NB4 (cell line): ENCODE data around the gene CHPF.

Experiments
- DNase-seq: peaks from one replicate; pipeline ENCODE4 v3.0.0; 2010; ENCODE audit warnings: low read depth
- H3K4me3 ChIP-seq: one replicate; pipeline ENCODE4 v1.5.1; 2011; ENCODE audit warnings: mild to moderate bottlenecking, low read depth, low read length, moderate library complexity
- MYC ChIP-seq: IDR thresholded peaks from 2 replicates; pipeline ENCODE4 v1.6.1; 2011; ENCODE audit warnings: low read depth, low read length
- POLR2A ChIP-seq: IDR thresholded peaks from 2 replicates; pipeline ENCODE4 v1.6.1; 2011; ENCODE audit warnings: mild to moderate bottlenecking; ENCODE audit not compliant: insufficient read length; ENCODE audit errors: extremely low read depth
- TF ChIP-seq, protein P1 (sequence below): IDR thresholded peaks from one replicate; pipeline ENCODE4 v1.5.1; 2012; ENCODE audit warnings: low read depth, low read length
- TF ChIP-seq, protein P2 (sequence below): IDR thresholded peaks from 2 replicates; pipeline ENCODE4 v1.6.1; 2011; ENCODE audit warnings: low read depth, low read length

Gene CHPF

DNA sequence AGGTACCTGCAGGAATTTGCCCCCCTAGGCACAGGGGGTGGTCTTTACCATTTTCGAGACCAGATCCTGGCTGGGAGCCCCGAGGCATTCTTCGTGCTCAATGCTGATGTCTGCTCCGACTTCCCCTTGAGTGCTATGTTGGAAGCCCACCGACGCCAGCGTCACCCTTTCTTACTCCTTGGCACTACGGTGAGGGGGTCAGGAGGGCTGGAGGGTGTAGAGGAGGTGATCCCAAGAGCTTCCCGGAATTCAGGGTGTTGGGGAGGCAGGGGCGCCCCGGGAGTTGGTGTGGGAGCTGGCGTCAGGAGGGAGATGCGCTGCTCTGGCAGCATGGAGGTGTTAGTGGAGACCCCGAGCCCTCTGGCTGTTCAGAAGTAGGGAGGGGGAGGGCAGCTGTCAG lies 41.8 kb downstream of the CHPF start:
- no peak overlapping the region for H3K4me3 ChIP-seq
- TF ChIP-seq, protein P1, sequence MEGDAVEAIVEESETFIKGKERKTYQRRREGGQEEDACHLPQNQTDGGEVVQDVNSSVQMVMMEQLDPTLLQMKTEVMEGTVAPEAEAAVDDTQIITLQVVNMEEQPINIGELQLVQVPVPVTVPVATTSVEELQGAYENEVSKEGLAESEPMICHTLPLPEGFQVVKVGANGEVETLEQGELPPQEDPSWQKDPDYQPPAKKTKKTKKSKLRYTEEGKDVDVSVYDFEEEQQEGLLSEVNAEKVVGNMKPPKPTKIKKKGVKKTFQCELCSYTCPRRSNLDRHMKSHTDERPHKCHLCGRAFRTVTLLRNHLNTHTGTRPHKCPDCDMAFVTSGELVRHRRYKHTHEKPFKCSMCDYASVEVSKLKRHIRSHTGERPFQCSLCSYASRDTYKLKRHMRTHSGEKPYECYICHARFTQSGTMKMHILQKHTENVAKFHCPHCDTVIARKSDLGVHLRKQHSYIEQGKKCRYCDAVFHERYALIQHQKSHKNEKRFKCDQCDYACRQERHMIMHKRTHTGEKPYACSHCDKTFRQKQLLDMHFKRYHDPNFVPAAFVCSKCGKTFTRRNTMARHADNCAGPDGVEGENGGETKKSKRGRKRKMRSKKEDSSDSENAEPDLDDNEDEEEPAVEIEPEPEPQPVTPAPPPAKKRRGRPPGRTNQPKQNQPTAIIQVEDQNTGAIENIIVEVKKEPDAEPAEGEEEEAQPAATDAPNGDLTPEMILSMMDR = no peak
- TF ChIP-seq MYC (no peak), POLR2A (no peak)
- TF ChIP-seq, protein P2, sequence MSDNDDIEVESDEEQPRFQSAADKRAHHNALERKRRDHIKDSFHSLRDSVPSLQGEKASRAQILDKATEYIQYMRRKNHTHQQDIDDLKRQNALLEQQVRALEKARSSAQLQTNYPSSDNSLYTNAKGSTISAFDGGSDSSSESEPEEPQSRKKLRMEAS = no peak
- no peak for DNase-seq

DNA sequence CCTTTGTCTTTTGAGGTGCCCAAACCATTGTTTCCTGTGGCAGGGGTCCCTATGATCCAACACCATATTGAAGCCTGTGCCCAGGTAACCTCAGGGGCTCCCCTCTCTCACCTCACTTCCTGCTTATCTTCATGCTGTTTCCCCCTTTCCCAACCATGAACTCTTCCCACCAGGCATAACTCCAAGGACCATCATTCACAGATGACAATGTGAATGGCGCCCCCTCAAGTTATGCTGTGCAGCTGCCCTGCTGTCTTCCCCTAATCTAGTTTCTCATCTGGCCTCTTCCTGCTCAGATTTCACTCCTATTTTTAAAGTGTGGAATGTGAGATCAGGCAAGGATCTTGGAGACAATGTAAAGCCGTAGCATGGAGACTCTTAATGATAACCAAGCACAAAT lies 43.5 kb downstream of the CHPF start:
- TF ChIP-seq, protein P1 = peak; percentile 54
- no peak for TF ChIP-seq POLR2A
- TF ChIP-seq, protein P2 = no peak
- peak; percentile 28 for DNase-seq
- no peak overlapping the region for H3K4me3 ChIP-seq

DNA sequence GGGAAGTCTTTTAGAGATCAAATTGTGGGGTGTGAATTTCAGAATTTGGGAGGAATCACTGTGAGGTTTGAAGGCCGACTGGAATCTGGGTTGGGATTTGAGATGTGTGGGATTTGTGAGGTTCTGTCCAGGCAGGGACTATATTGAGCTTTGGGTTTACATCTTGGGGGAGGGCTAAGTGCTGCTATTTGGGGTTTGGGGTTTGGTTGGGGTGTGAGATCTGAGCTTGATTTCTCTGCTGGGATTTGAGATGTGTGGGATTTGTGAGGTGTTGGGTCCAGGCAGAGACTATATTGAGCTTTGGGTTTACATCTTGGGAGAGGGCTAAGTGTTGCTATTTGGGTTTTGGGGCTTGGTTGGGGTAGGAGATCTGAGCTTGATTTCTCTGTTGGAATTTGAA lies 44.1 kb downstream of the CHPF start:
- TF ChIP-seq MYC = no peak
- TF ChIP-seq, protein P1 = no peak
- no peak for TF ChIP-seq POLR2A
- TF ChIP-seq, protein P2 = no peak
- no peak for DNase-seq
- peak overlapping the region; percentile 68 for H3K4me3 ChIP-seq

DNA sequence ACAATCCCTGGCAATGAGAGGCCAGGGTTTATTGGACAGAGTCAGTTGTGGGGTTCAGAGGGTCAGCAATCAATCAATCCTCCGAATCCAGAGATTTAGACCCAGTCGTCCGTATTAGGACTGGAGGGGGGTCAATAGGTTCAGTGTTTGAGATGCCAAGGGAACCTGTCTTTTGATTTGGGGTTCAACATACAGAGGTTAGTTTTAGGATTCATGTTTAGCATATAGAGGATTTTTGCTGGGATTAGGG lies 44.6 kb downstream of the CHPF start:
- no peak for TF ChIP-seq POLR2A
- TF ChIP-seq MYC = no peak
- TF ChIP-seq, protein P2 = no peak
- TF ChIP-seq, protein P1 = no peak
- DNase-seq = no peak
- H3K4me3 ChIP-seq = peak overlapping the region; percentile 68

DNA sequence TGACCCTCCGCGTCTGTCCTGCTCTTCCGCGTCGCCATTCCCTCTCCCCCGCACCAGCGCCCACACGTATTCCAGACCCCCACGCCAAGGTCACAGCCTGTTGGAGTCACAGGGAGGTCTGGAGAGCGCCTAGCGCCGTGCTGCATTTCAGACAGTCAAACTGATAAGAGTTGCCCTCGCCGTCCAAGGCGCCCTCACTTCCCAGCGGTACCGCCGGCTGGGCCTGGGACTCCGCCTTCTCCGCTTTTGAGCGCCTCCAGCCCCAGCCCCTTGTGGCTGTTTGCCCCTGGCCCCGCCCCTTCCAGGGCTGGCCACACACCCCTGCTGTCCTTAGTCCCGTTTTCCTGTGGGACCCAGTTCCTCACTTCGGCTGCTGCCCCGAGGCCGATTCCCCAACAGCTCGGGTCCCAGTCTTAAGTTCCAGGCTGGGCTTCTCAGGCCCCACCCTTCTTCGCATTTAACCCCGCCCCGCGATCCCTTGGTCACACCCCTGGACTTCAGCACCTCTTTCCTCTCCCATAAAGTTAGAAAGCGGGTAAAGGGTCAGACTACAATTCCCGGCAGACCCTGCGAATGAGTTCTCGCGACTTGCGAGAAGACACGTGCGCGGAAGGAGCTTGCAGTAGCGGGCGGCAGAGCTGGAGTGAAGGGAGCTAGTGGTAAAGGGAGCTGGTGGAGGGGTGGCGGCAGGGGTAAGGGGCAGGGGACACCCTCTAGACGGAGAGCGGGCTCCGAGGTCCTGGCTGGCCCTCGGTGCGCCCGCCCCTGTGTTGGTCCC lies 45.1 kb downstream of the CHPF start, which contains the start of gene GMPPA:
TSS of gene GMPPA (plus strand) at position 612 of the 778 bp plus-strand sequence. CDS start 1,085 bp downstream, outside the sequence.
- peak; percentile 99 for DNase-seq
- TF ChIP-seq, protein P2 = peak; percentile 98
- TF ChIP-seq MYC (peak; percentile 41; the same call in 1 of the 2 replicates), POLR2A (peak; percentile 75)
- TF ChIP-seq, protein P1 = no peak
- H3K4me3 ChIP-seq = peak within 1 kb of the TSS; percentile 68
